GM21447 (cell line): Measurements from ENCODE around the gene CKAP5.

ENCODE experiments used
- ATAC-seq: cut with Tn5 transposase; IDR thresholded peaks from one replicate; pipeline ENCODE4 v1.9.1; 2021; ENCODE audit not compliant: unreplicated experiment

CKAP5 gene

GRCh38 chr11:46769636-46770221 lies 76.4 kb downstream of the CKAP5 start:
- no peak for ATAC-seq

GRCh38 chr11:46766656-46767055 lies 79.4 kb downstream of the CKAP5 start:
- ATAC-seq = no peak

GRCh38 chr11:46762248-46762647 lies 83.8 kb downstream of the CKAP5 start:
- no peak for ATAC-seq

GRCh38 chr11:46761807-46762206 lies 84.3 kb downstream of the CKAP5 start:
- no peak for ATAC-seq

- ATAC-seq = no peak
Measured at GRCh38 chr11:46760429-46761128, 85.5 kb downstream of the CKAP5 start.

- no peak for ATAC-seq
Measured at GRCh38 chr11:46759196-46759595, 86.9 kb downstream of the CKAP5 start.

- no peak for ATAC-seq
Measured at GRCh38 chr11:46755962-46756361, 90.1 kb downstream of the CKAP5 start.

GRCh38 chr11:46747150-46747549 lies 98.9 kb downstream of the CKAP5 start:
- ATAC-seq = no peak

GRCh38 chr11:46745995-46746394 lies 100.1 kb downstream of the CKAP5 start:
- ATAC-seq = no peak

- ATAC-seq = no peak
Measured at GRCh38 chr11:46745328-46745727, 100.8 kb downstream of the CKAP5 start.

- no peak for ATAC-seq
Measured at GRCh38 chr11:46743693-46744339, 102.3 kb downstream of the CKAP5 start.

- ATAC-seq = no peak
Measured at GRCh38 chr11:46743043-46743442, 103.0 kb downstream of the CKAP5 start.

- no peak for ATAC-seq
Measured at GRCh38 chr11:46741600-46742484, 104.2 kb downstream of the CKAP5 start.

- no peak for ATAC-seq
Measured at GRCh38 chr11:46738887-46739286, 107.2 kb downstream of the CKAP5 start.

- no peak for ATAC-seq
Measured at GRCh38 chr11:46737699-46738098, 108.4 kb downstream of the CKAP5 start.

- no peak for ATAC-seq
Measured at GRCh38 chr11:46736615-46737014, 109.5 kb downstream of the CKAP5 start.

- ATAC-seq = no peak
Measured at GRCh38 chr11:46736146-46736545, 109.9 kb downstream of the CKAP5 start.

GRCh38 chr11:46733234-46733633 lies 112.8 kb downstream of the CKAP5 start:
- no peak for ATAC-seq

- no peak for ATAC-seq
Measured at GRCh38 chr11:46731545-46731944, 114.5 kb downstream of the CKAP5 start.

GRCh38 chr11:46729110-46730027 lies 116.7 kb downstream of the CKAP5 start:
- no peak for ATAC-seq
